HG03139 (cell line): ENCODE measurements around the gene TRPC6.
"Not testable (repeated sequence)": the region's sequence is repeated elsewhere in the genome, so short reads cannot be mapped to it uniquely, and the experiment has no call there.

Experiments
- ATAC-seq: cut with Tn5 transposase; IDR thresholded peaks from one replicate; pipeline ENCODE4 v1.9.1; 2021; ENCODE audit not compliant: unreplicated experiment

The TRPC6 gene

DNA sequence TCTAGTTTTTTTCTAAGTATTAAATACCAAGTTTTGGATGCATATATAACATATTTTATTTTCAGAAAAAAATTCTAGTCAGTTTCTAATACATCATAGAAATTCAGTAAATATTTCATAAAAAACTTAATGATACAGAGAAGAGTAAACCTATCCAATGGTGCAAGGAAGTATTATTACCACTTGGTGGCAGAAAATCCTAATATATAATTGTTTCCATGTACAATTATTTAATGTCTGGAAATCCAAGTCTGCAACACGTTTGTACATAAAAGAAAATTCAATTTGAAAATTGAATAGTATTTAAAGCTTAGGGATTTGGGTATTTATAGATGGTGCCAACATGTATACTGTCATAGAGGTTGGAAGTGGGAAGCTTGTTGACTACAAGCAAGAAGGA, 127.0 kb downstream of the TRPC6 start:
- ATAC-seq = no peak

DNA sequence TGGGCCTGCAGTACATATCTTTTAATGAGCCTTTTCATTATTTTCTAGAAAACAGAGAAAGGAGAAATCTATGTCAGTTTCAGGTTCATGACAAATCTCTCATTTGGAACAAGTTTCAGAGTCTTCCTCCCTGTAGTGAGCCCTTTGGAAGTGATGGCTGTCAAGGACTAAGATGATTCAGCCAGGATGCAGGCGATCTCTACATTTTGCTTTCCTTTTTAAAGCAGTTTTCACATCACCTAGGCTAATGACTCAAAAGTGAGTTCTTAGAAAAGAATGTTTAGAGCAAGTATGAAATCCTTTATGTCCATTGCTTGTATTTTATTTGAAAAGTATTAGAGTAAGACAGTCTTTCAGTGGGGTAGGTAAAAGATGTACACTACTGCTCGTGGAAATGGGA, 130.1 kb downstream of the TRPC6 start:
- ATAC-seq = no peak

DNA sequence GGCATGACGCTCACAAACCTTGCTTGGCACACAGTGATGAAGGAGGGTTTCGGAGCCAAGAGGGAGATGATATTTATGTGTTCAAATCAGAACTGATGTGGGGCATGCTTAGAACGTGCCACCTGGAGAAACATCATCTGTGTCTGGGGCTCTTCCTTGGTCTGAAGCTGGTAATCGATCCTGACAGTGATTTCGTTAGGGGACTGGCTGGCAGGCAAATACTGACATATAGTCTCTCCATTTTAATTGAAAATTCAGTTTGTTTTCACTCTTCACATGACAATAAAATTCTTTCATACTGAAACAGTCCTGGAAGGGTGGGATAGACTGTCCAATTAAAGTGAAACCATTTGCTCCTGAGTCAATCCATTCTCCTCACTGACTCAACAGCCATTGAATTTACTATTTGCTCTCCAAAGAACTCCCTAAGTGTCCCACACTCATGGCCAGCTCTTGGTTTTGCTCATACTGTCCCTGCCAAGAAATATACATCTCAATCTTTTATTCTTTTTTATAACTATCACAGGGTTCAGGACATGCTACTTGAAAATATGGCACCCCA, 134.8 kb downstream of the TRPC6 start:
- ATAC-seq = no peak

GRCh38 chr11:101446726-101447125, 137.1 kb downstream of the TRPC6 start:
- ATAC-seq = no peak

DNA sequence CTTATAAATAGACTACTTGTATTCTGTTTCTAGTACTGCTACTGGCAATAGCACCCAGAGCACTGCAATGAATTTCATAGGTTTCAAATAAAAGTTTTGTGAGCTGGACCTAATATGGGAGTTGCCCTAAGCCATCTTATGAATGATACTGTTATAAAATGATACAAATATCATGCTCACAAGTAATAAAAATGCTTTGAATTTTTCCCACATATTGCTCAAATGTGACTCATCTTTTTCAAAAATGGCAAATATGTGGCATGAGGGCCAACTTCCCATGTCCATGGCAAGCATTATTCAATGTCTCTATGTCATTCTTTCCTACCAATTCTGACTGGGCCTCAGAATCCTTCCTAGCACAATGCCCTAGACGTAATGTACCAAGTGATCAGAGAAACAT, 137.6 kb downstream of the TRPC6 start:
- ATAC-seq = no peak

- no peak for ATAC-seq
Measured at GRCh38 chr11:101445761-101446160, 138.0 kb downstream of the TRPC6 start.

DNA sequence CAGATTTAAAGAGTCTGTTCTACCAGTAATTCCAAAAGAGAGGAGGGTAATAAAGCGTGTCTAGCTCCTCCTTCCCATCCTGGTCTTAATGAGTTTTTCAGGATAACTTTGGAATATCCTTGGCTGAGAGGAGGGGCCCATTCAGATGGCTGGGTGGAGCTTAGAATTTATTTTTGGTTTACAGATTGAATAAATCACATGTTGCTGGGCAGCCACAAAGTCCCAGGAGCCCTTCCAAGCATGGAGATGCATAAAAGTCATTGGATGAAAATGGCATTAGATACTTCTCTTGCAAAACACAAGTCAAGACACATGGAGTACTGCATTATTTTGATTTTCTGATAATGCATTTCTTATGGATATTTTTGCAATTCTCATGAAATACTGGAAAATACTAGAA, 139.0 kb downstream of the TRPC6 start:
- ATAC-seq = no peak

GRCh38 chr11:101444164-101444563, 139.6 kb downstream of the TRPC6 start:
- ATAC-seq = no peak

- no peak for ATAC-seq
Measured at GRCh38 chr11:101442936-101443521, 140.8 kb downstream of the TRPC6 start.

DNA sequence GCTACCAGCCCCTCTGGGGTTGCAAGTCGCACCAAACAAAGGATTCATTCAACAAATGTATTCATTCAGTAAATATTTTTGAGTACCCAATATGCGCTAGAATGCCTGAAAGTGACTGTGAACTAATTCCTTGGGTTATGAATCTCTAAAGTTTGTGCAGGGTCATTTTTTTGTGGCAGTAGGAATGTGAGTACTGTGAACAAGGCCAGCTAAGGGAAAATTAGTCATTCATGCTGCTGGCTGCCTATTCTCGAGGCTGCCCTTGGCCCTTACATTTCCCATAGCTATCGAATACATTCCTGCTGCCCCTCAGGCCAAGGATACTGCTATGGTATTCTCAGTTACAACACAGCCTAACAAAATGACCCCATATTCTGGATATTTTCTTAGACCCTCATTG, 141.6 kb downstream of the TRPC6 start:
- no peak for ATAC-seq

- ATAC-seq = no peak
Measured at GRCh38 chr11:101441747-101442146, 142.1 kb downstream of the TRPC6 start.

- no peak for ATAC-seq
Measured at GRCh38 chr11:101439488-101439887, 144.3 kb downstream of the TRPC6 start.

- ATAC-seq = not testable (repeated sequence)
Measured at GRCh38 chr11:101438708-101439107, 145.1 kb downstream of the TRPC6 start.

GRCh38 chr11:101438126-101438525, 145.7 kb downstream of the TRPC6 start:
- ATAC-seq = no peak

- ATAC-seq = no peak
Measured at GRCh38 chr11:101436511-101437142, 147.2 kb downstream of the TRPC6 start.

- no peak for ATAC-seq
Measured at GRCh38 chr11:101435408-101435973, 148.3 kb downstream of the TRPC6 start.

DNA sequence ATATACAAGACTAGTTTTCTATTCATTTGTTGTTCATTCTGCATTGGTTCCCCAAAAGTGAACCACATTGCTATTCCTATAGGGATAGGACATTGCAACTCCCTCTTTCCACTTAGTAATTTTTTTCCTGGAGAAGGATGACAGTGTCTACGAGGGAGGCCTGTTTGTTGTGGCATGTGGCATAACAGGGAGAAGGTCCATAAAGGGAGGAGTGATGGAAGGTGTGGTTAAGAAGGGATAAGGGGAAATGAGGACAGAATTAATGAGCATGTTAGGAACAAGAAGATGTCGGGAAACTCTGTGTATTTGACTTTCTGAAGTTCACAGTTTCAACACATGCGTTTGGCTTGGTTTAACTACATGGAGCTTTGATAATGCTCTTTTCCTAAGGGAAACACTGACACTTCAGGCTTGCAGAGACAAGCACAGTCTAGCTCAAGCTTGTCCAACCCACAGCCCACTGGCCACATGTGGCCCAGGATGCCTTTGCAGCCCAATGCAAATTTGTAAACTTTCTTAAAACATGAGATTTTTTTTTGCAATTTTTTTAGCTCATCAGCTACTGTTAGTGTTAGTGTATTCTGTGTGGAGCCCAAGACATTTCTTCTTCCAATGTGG, 149.7 kb downstream of the TRPC6 start:
- no peak for ATAC-seq

GRCh38 chr11:101433151-101433550, 150.7 kb downstream of the TRPC6 start:
- ATAC-seq = no peak

- no peak for ATAC-seq
Measured at GRCh38 chr11:101429703-101430540, 153.9 kb downstream of the TRPC6 start.

GRCh38 chr11:101428918-101429317, 154.9 kb downstream of the TRPC6 start:
- no peak for ATAC-seq

- no peak for ATAC-seq
Measured at GRCh38 chr11:101407324-101407723, 176.5 kb downstream of the TRPC6 start.
